ENCODE measurements around the gene AIF1. TPM values are rescaled to one million over a fixed set of nuclear protein-coding genes. Genes with fewer than 3 reads are reported as not detected.

Gene AIF1
- total RNA-seq, 1 experiment from 2014 or later, result not detected

GRCh38 chr6:31634969-31635575 lies 20.0 kb downstream of the AIF1 start:
- H3K9ac ChIP-seq (ENCODE audit: low read length), result no peak overlapping the region
- H3K27ac ChIP-seq (ENCODE audit: low read length), result no peak overlapping the region
- H3K4me2 ChIP-seq (ENCODE audit: low read length), result no peak overlapping the region
- DNase-seq (no peak), ATAC-seq (no peak)
- no peaks in the 10 kb centered on the region for H3K9me2 ChIP-seq (replicated peaks; ENCODE audit: low read length)
- H3K79me2 ChIP-seq (ENCODE audit: low read length), result no peaks in the 10 kb centered on the region
- H4K20me1 ChIP-seq (ENCODE audit: low read length), result peaks cover 3% of the 10 kb centered on the region; the same call in 1 of the 2 replicates
- ChIA-PET CTCF (no interaction called here), POLR2A (ENCODE audit: unreplicated experiment) (no interaction called here)
- H3K4me3 ChIP-seq (ENCODE audit: low read length), result no peak overlapping the region
- peaks cover 76% of the 10 kb centered on the region for H3K36me3 ChIP-seq (ENCODE audit: low read depth, low read length)
- no peak overlapping the region for H2AFZ ChIP-seq (ENCODE audit: low read length)
- TF ChIP-seq EZH2 (IDR thresholded peaks at IDR 0.05; ENCODE audit: low read length, unreplicated experiment), result no peak
- no peak for TF ChIP-seq CTCF (conservative IDR thresholded peaks at IDR 0.05; ENCODE audit: low read depth, low read length)
- TF ChIP-seq EZH2phosphoT487 (IDR thresholded peaks at IDR 0.05; ENCODE audit: borderline replicate concordance, low read length), result no peak
- H3F3A ChIP-seq (ENCODE audit: low read length, unreplicated experiment), result peaks cover 14% of the 10 kb centered on the region
- intact Hi-C loops (cut with micrococcal nuclease), result no loop called here
- no TSS peak for BruUV-seq (replicated peaks)
- no peaks in the 10 kb centered on the region for H3K27me3 ChIP-seq (ENCODE audit: low read length)
- H3K9me3 ChIP-seq (ENCODE audit: low read length), result no peaks in the 10 kb centered on the region
- no peaks in the 10 kb centered on the region for H3K4me1 ChIP-seq (ENCODE audit: insufficient read depth, low read length)

GRCh38 chr6:31636698-31637596 lies 21.9 kb downstream of the AIF1 start:
- no TSS peak for BruUV-seq (replicated peaks)
- Histone ChIP-seq H3K4me2 (ENCODE audit: low read length) (no peak overlapping the region), H3K27me3 (ENCODE audit: low read length) (no peaks in the 10 kb centered on the region), H3K4me1 (ENCODE audit: insufficient read depth, low read length) (no peaks in the 10 kb centered on the region), H3K27ac (ENCODE audit: low read length) (no peak overlapping the region), H3K4me3 (ENCODE audit: low read length) (no peak overlapping the region), H3K9ac (ENCODE audit: low read length) (no peak overlapping the region), H3F3A (ENCODE audit: low read length, unreplicated experiment) (peaks cover 14% of the 10 kb centered on the region), H3K36me3 (ENCODE audit: low read depth, low read length) (peaks cover 68% of the 10 kb centered on the region), H3K9me3 (ENCODE audit: low read length) (no peaks in the 10 kb centered on the region), H3K9me2 (replicated peaks; ENCODE audit: low read length) (no peaks in the 10 kb centered on the region), H2AFZ (ENCODE audit: low read length) (no peak overlapping the region), H4K20me1 (ENCODE audit: low read length) (peaks cover 3% of the 10 kb centered on the region; the same call in 1 of the 2 replicates), H3K79me2 (ENCODE audit: low read length) (no peaks in the 10 kb centered on the region)
- TF ChIP-seq EZH2phosphoT487 (IDR thresholded peaks at IDR 0.05; ENCODE audit: borderline replicate concordance, low read length), result no peak
- no peak for TF ChIP-seq EZH2 (IDR thresholded peaks at IDR 0.05; ENCODE audit: low read length, unreplicated experiment)
- no peak for TF ChIP-seq CTCF (conservative IDR thresholded peaks at IDR 0.05; ENCODE audit: low read depth, low read length)
- intact Hi-C loops (cut with micrococcal nuclease), result no loop called here
- POLR2A ChIA-PET (ENCODE audit: unreplicated experiment), result interaction anchor here (0.8 kb wide), 1 partner anchor 15 kb away, joined by 6 read pairs; no protein-coding TSS in a partner anchor
- CTCF ChIA-PET, result no interaction called here
- peak; percentile 10; the same call in 1 of the 2 replicates for ATAC-seq
- no peak for DNase-seq

Measured in PC-3 (cell line).